Liver (tissue), 9 donors: Measurements from ENCODE around the gene HHIPL2. TPM values are rescaled to one million over a fixed set of nuclear protein-coding genes. Genes with fewer than 3 reads are reported as not detected.
A peak's percentile ranks its signal among the peaks of the same experiment; 100 is the strongest.

Experiments
- DNase-seq: peaks from one replicate; pipeline ENCODE4 v3.0.0-alpha.2; 2017; ENCODE audit warnings: low spot score
- H3K27ac ChIP-seq, 2 donors: one replicate each; pipeline ENCODE4 v1.7.0; 2013; ENCODE audit warnings: inconsistent platforms in 2 of 2, low read length in 2 of 2, control low read depth in 1 of 2, low read depth in 1 of 2, mild to moderate bottlenecking in 1 of 2
- H3K27me3 ChIP-seq, 4 donors: one replicate each; pipeline versions ENCODE4 v1.6.1 to v1.7.0; 2013; ENCODE audit warnings: low read length in 3 of 4, inconsistent platforms in 1 of 4, mild to moderate bottlenecking in 1 of 4, moderate library complexity in 1 of 4; ENCODE audit not compliant: control insufficient read depth in 4 of 4, insufficient read depth in 4 of 4
- H3K36me3 ChIP-seq, 4 donors: one replicate each; pipeline versions ENCODE4 v1.6.1 to v1.7.0; 2013; ENCODE audit warnings: low read length in 3 of 4, mild to moderate bottlenecking in 3 of 4, low read depth in 1 of 4, moderate library complexity in 1 of 4; ENCODE audit not compliant: control insufficient read depth in 4 of 4, insufficient read depth in 3 of 4
- H3K4me1 ChIP-seq, 4 donors: one replicate each; pipeline versions ENCODE4 v1.6.1 to v1.7.0; 2013; ENCODE audit warnings: low read length in 3 of 4, mild to moderate bottlenecking in 3 of 4, moderate library complexity in 1 of 4; ENCODE audit not compliant: control insufficient read depth in 4 of 4, insufficient read depth in 4 of 4
- H3K4me3 ChIP-seq, 3 donors: one replicate each; pipeline versions ENCODE4 v1.6.1 to v1.7.0; 2013; ENCODE audit warnings: low read length in 3 of 3, control low read depth in 1 of 3, low read depth in 1 of 3, mild to moderate bottlenecking in 1 of 3
- H3K9ac ChIP-seq, 2 donors: one replicate each; pipeline ENCODE4 v1.7.0; 2013; ENCODE audit warnings: low read length in 2 of 2, mild to moderate bottlenecking in 2 of 2, moderate library complexity in 2 of 2, control low read depth in 1 of 2, low read depth in 1 of 2
- H3K9me3 ChIP-seq, 4 donors: one replicate each; pipeline versions ENCODE4 v1.6.1 to v1.7.0; 2013; ENCODE audit warnings: low read length in 3 of 4; ENCODE audit not compliant: control insufficient read depth in 4 of 4
- EGR1 ChIP-seq, 2 donors: IDR thresholded peaks; 2 replicates each; pipeline ENCODE4 v1.6.1; 2016 to 2018; ENCODE audit warnings: antibody characterized with exemption in 2 of 2, low read depth in 2 of 2
- GABPA ChIP-seq, 2 donors: IDR thresholded peaks in 1 of 2; conservative IDR thresholded peaks in 1 of 2; 2 replicates each; pipeline ENCODE4 v1.6.1; 2016; ENCODE audit warnings: antibody characterized with exemption in 2 of 2, mild to moderate bottlenecking in 1 of 2, moderate library complexity in 1 of 2
- HNF4A ChIP-seq, 2 donors: conservative IDR thresholded peaks; 2 replicates each; pipeline ENCODE4 v1.6.1; 2016; ENCODE audit warnings: antibody characterized with exemption in 2 of 2, mild to moderate bottlenecking in 2 of 2
- JUND ChIP-seq, 2 donors: IDR thresholded peaks; 2 replicates each; pipeline ENCODE4 v1.6.1; 2016; ENCODE audit warnings: antibody characterized with exemption in 2 of 2
- NR2F2 ChIP-seq: IDR thresholded peaks from 2 replicates; pipeline ENCODE4 v1.6.1; 2016; ENCODE audit warnings: antibody characterized with exemption
- RAD21 ChIP-seq, 2 donors: IDR thresholded peaks; 2 replicates each; pipeline ENCODE4 v1.6.1; 2016; ENCODE audit warnings: antibody characterized with exemption in 2 of 2, mild to moderate bottlenecking in 2 of 2
- RXRA ChIP-seq, 2 donors: IDR thresholded peaks; 2 replicates each; pipeline ENCODE4 v1.6.1; 2017 to 2018; ENCODE audit warnings: antibody characterized with exemption in 2 of 2, mild to moderate bottlenecking in 1 of 2
- YY1 ChIP-seq: IDR thresholded peaks from 2 replicates; pipeline ENCODE4 v1.6.1; 2016; ENCODE audit warnings: antibody characterized with exemption, mild to moderate bottlenecking
- WGBS: extraction: QIAGEN DNeasy Blood & Tissue Kit; methylation state at CpG from one replicate; pipeline ENCODE4 v1.1.7; 2013; 5-methylcytosine and 5-hydroxymethylcytosine counted together
- polyA plus RNA-seq, 2 donors: library from polyadenylated mRNA; stranded (reverse) in 1 of 2; unstranded in 1 of 2; fragments of 200-250 nt in 1 of 2; fragments of >200 nt in 1 of 2; fragmentation: Nextera tagmentation in 1 of 2; extraction: Ambion mirVana in 1 of 2; gene quantifications; one replicate each; pipeline versions ENCODE4 v1.2.1 to v1.2.3, GENCODE V29; 2013 to 2015
- total RNA-seq, 2 donors: library from RNA; depleted of rRNA; stranded (reverse); fragments of >200 nt; gene quantifications; one replicate each; pipeline ENCODE4 v1.2.3, GENCODE V29; 2014
- TF ChIP-seq, protein P1 (sequence below): IDR thresholded peaks from 2 replicates; pipeline ENCODE4 v1.6.1; 2016; ENCODE audit warnings: antibody characterized with exemption, mild to moderate bottlenecking
- TF ChIP-seq, protein P2 (sequence below): IDR thresholded peaks from 2 replicates; pipeline ENCODE4 v1.6.1; 2016; ENCODE audit warnings: antibody characterized with exemption
- TF ChIP-seq, protein P3 (sequence below): fragments of 150-350 bp; IDR thresholded peaks from 2 replicates; pipeline ENCODE4 v1.5.1; 2017; ENCODE audit warnings: improper control_type of control experiment, low read depth, low read length; ENCODE audit not compliant: missing input control
- donor health status: healthy.
- donor health status: healthy.
- donor health status: healthy.
- donor health status: healthy.
- donor health status: healthy.

Gene HHIPL2
- total and polyA plus RNA-seq, 4 donors, result 0.05 to 0.25 TPM; not detected in 2

DNA sequence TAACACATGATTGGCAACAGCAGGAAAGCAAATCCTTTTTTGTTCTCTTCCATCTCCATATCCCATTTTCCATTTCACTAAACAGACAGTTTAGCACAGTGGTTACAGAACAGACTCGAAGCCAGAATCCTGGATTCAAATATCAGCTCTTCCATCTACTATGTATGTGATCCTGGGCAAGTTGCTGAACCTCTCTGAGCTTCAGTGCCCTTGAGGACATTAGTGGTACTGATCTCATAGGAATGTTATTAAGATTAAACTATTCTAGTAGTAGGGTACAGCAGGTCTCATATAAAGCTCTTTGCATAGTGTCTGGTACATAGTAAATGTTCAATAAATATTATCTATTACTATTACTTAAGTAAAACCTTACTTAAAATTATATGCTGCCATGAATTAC is 13.8 kb upstream of the HHIPL2 start (continued):
- TF ChIP-seq, protein P1, sequence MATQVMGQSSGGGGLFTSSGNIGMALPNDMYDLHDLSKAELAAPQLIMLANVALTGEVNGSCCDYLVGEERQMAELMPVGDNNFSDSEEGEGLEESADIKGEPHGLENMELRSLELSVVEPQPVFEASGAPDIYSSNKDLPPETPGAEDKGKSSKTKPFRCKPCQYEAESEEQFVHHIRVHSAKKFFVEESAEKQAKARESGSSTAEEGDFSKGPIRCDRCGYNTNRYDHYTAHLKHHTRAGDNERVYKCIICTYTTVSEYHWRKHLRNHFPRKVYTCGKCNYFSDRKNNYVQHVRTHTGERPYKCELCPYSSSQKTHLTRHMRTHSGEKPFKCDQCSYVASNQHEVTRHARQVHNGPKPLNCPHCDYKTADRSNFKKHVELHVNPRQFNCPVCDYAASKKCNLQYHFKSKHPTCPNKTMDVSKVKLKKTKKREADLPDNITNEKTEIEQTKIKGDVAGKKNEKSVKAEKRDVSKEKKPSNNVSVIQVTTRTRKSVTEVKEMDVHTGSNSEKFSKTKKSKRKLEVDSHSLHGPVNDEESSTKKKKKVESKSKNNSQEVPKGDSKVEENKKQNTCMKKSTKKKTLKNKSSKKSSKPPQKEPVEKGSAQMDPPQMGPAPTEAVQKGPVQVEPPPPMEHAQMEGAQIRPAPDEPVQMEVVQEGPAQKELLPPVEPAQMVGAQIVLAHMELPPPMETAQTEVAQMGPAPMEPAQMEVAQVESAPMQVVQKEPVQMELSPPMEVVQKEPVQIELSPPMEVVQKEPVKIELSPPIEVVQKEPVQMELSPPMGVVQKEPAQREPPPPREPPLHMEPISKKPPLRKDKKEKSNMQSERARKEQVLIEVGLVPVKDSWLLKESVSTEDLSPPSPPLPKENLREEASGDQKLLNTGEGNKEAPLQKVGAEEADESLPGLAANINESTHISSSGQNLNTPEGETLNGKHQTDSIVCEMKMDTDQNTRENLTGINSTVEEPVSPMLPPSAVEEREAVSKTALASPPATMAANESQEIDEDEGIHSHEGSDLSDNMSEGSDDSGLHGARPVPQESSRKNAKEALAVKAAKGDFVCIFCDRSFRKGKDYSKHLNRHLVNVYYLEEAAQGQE, result no peak

GRCh38 chr1:222557574-222557973 is 9.7 kb upstream of the HHIPL2 start:
- Histone ChIP-seq H3K9ac (no peak overlapping the region), H3K4me3 (no peak overlapping the region), H3K27me3 (no peaks in the 10 kb centered on the region), H3K4me1 (peaks cover 0 to 27% (median 12%) of the 10 kb centered on the region in 4 donors), H3K27ac (no peak overlapping the region), H3K36me3 (peaks cover 0 to 14% (median 2%) of the 10 kb centered on the region in 4 donors), H3K9me3 (no peaks in the 10 kb centered on the region)
- DNase-seq, result no peak
- TF ChIP-seq RXRA (IDR thresholded peaks at IDR 0.05), result peak in 1 of 2 donors; percentile 8
- TF ChIP-seq, protein P2, sequence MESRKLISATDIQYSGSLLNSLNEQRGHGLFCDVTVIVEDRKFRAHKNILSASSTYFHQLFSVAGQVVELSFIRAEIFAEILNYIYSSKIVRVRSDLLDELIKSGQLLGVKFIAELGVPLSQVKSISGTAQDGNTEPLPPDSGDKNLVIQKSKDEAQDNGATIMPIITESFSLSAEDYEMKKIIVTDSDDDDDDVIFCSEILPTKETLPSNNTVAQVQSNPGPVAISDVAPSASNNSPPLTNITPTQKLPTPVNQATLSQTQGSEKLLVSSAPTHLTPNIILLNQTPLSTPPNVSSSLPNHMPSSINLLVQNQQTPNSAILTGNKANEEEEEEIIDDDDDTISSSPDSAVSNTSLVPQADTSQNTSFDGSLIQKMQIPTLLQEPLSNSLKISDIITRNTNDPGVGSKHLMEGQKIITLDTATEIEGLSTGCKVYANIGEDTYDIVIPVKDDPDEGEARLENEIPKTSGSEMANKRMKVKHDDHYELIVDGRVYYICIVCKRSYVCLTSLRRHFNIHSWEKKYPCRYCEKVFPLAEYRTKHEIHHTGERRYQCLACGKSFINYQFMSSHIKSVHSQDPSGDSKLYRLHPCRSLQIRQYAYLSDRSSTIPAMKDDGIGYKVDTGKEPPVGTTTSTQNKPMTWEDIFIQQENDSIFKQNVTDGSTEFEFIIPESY, result no peak
- TF ChIP-seq, protein P1, result no peak
- TF ChIP-seq NR2F2, result no peak
- no peak for TF ChIP-seq GABPA (IDR thresholded peaks at IDR 0.05 in 1 of 2, conservative IDR thresholded peaks at IDR 0.05 in 1 of 2)
- WGBS, result 72% methylated on average over 7 of the region's 7 CpGs

DNA sequence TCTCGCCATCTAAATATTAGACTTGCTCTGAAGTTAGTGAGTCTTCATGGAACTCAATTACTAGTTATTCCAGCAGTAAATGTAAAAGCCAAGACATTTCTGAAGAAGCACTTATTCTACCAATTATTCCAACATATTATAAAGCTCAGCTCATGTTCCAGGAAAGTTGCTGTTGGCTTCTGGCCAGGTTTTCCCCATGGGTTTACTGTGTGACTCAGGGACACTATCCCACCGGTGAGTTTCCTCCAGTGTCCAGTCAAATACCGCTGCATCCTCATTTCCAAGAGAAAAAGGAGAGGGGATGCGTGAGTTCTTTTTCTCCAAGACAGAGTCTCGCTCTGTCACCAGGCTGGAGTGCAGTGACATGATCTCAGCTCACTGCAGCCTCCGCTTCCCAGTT is 9.2 kb upstream of the HHIPL2 start:
- H3K4me1 ChIP-seq, result peaks cover 0 to 27% (median 12%) of the 10 kb centered on the region in 4 donors
- peaks cover 0 to 13% (median 2%) of the 10 kb centered on the region in 4 donors for H3K36me3 ChIP-seq
- H3K9ac ChIP-seq, result no peak overlapping the region
- no peak overlapping the region for H3K4me3 ChIP-seq
- H3K27me3 ChIP-seq, result no peaks in the 10 kb centered on the region
- H3K9me3 ChIP-seq, result no peaks in the 10 kb centered on the region
- 74% methylated on average over 6 of the region's 6 CpGs for WGBS
- DNase-seq, result no peak
- H3K27ac ChIP-seq, result peak overlapping the region; percentile 62 to 86
- TF ChIP-seq HNF4A (conservative IDR thresholded peaks at IDR 0.05) (no peak), EGR1 (IDR thresholded peaks at IDR 0.05; ENCODE audit: low read depth in 2 of 2) (no peak), JUND (IDR thresholded peaks at IDR 0.05) (no peak), GABPA (IDR thresholded peaks at IDR 0.05 in 1 of 2, conservative IDR thresholded peaks at IDR 0.05 in 1 of 2) (no peak), RAD21 (IDR thresholded peaks at IDR 0.05) (no peak), YY1 (no peak)
- TF ChIP-seq, protein P3, sequence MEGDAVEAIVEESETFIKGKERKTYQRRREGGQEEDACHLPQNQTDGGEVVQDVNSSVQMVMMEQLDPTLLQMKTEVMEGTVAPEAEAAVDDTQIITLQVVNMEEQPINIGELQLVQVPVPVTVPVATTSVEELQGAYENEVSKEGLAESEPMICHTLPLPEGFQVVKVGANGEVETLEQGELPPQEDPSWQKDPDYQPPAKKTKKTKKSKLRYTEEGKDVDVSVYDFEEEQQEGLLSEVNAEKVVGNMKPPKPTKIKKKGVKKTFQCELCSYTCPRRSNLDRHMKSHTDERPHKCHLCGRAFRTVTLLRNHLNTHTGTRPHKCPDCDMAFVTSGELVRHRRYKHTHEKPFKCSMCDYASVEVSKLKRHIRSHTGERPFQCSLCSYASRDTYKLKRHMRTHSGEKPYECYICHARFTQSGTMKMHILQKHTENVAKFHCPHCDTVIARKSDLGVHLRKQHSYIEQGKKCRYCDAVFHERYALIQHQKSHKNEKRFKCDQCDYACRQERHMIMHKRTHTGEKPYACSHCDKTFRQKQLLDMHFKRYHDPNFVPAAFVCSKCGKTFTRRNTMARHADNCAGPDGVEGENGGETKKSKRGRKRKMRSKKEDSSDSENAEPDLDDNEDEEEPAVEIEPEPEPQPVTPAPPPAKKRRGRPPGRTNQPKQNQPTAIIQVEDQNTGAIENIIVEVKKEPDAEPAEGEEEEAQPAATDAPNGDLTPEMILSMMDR, result no peak
- TF ChIP-seq, protein P2, result no peak
- TF ChIP-seq, protein P1, result no peak
